ENCODE data around the gene CD34.

CD34 gene

DNA sequence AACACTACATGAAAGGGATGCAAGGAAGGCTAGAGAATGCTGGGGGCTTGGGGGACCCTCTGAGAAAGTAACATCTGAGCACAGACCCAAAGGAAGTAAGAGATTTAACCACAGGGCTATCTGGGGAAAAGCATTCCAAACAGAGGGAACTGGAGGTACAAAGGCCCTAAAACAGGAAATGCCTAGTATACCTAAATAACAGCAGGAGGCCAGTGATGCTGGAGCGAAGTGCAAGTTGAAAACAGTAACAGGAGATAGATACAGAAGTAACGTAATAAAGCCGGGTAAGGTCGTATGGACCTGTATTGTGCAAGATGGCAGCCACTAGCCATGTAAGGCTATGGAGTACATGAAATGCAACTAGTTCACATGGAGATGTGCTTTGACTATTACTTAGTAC lies 52.1 kb downstream of the CD34 start:
- ATAC-seq, result no peak; the same call in 1 of the 3 replicates
- no peak for TF ChIP-seq ISL1 (CRISPR knock-in tag; IDR thresholded peaks at IDR 0.05)
- TF ChIP-seq SNAI2 (CRISPR knock-in tag; IDR thresholded peaks at IDR 0.05), result no peak
- no peak for TF ChIP-seq ARNTL (CRISPR knock-in tag; IDR thresholded peaks at IDR 0.05; ENCODE audit: borderline replicate concordance, low read depth)
- no peak for TF ChIP-seq RARB (CRISPR knock-in tag; IDR thresholded peaks at IDR 0.05)

DNA sequence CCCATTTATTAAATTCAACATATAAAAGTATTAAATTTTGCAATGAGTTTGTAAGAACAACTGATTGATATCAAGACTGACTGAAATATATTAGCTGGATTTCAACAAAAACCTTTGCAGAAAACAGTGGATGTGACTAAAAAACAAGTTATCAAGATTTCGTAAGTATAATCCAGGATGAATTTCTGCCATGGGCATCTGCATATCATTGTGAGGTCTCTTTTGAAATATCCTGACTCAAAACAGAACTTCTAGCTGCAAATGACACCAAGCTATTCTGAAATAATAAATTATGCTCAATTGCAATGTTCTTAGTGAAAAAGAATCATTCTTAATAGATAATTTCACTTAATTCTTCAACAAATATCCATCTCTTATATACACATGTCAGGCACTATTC lies 52.6 kb downstream of the CD34 start:
- ATAC-seq, result no peak
- TF ChIP-seq ZNF70 (CRISPR knock-in tag; IDR thresholded peaks at IDR 0.05), result no peak
- TF ChIP-seq SNAI2 (CRISPR knock-in tag; IDR thresholded peaks at IDR 0.05), result no peak
- no peak for TF ChIP-seq TCF4 (CRISPR knock-in tag; IDR thresholded peaks at IDR 0.05; ENCODE audit: borderline replicate concordance)
- no peak for TF ChIP-seq ZNF8 (CRISPR knock-in tag; IDR thresholded peaks at IDR 0.05)
- no peak for TF ChIP-seq RARB (CRISPR knock-in tag; IDR thresholded peaks at IDR 0.05)
- no peak for TF ChIP-seq BACH2 (CRISPR knock-in tag; IDR thresholded peaks at IDR 0.05; ENCODE audit: borderline replicate concordance)
- no peak for TF ChIP-seq ARNTL (CRISPR knock-in tag; IDR thresholded peaks at IDR 0.05; ENCODE audit: borderline replicate concordance, low read depth)

DNA sequence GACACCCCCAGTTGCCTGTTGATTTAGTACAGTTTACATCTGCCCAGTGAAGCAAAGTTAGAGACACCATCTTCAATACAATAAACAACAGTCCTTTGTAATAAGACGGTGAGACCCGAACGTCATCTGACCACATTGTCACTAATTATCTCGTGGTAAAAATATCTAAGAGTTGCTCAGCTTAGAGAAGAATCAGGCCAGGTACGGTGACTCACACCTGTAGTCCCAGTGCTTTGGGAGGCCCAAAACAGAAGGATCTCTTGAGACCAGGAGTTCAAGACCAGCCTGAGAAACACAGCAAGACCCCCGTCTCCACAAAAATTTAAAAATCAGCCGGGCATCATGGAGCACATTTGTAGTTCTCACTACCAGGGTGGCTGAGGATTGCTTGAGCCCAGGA lies 53.5 kb downstream of the CD34 start:
- TF ChIP-seq SNAI2 (CRISPR knock-in tag; IDR thresholded peaks at IDR 0.05) (no peak), ZFP3 (CRISPR knock-in tag; IDR thresholded peaks at IDR 0.05) (no peak), TCF4 (CRISPR knock-in tag; IDR thresholded peaks at IDR 0.05; ENCODE audit: borderline replicate concordance) (no peak), ZNF8 (CRISPR knock-in tag; IDR thresholded peaks at IDR 0.05) (no peak), ZNF70 (CRISPR knock-in tag; IDR thresholded peaks at IDR 0.05) (no peak), ISL1 (CRISPR knock-in tag; IDR thresholded peaks at IDR 0.05) (no peak), TSHZ2 (CRISPR knock-in tag; IDR thresholded peaks at IDR 0.05) (no peak), GLIS3 (CRISPR knock-in tag; IDR thresholded peaks at IDR 0.05) (no peak), ZFP30 (CRISPR knock-in tag; IDR thresholded peaks at IDR 0.05) (no peak), ZNF565 (CRISPR knock-in tag; conservative IDR thresholded peaks at IDR 0.05; ENCODE audit: low read depth) (no peak)
- TF ChIP-seq, protein P1, sequence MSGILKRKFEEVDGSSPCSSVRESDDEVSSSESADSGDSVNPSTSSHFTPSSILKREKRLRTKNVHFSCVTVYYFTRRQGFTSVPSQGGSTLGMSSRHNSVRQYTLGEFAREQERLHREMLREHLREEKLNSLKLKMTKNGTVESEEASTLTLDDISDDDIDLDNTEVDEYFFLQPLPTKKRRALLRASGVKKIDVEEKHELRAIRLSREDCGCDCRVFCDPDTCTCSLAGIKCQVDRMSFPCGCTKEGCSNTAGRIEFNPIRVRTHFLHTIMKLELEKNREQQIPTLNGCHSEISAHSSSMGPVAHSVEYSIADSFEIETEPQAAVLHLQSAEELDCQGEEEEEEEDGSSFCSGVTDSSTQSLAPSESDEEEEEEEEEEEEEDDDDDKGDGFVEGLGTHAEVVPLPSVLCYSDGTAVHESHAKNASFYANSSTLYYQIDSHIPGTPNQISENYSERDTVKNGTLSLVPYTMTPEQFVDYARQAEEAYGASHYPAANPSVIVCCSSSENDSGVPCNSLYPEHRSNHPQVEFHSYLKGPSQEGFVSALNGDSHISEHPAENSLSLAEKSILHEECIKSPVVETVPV (CRISPR knock-in tag; IDR thresholded peaks at IDR 0.05), result no peak
- ATAC-seq, result no peak

- TF ChIP-seq ESRRG (CRISPR knock-in tag; IDR thresholded peaks at IDR 0.05), result no peak
- no peak for TF ChIP-seq ISL1 (CRISPR knock-in tag; IDR thresholded peaks at IDR 0.05)
- TF ChIP-seq ZNF8 (CRISPR knock-in tag; IDR thresholded peaks at IDR 0.05), result no peak
- TF ChIP-seq POU6F1 (CRISPR knock-in tag; IDR thresholded peaks at IDR 0.05; ENCODE audit: borderline replicate concordance, low read depth), result no peak
- TF ChIP-seq TOX (CRISPR knock-in tag; IDR thresholded peaks at IDR 0.05; ENCODE audit: borderline replicate concordance), result no peak
- no peak for TF ChIP-seq CSDC2 (CRISPR knock-in tag; IDR thresholded peaks at IDR 0.05)
- no peak for TF ChIP-seq TSHZ2 (CRISPR knock-in tag; IDR thresholded peaks at IDR 0.05)
- ATAC-seq, result no peak
Measured at GRCh38 chr1:207856276-207857023, 54.5 kb downstream of the CD34 start.

Data from SK-N-SH treated with all-trans-retinoic acid at 6 μM for 48 hours (cell line).